Measurements from ENCODE around the gene SLC24A1. TPM values are rescaled to one million over a fixed set of nuclear protein-coding genes. Genes with fewer than 3 reads are reported as not detected.

SLC24A1 gene
- total RNA-seq, 1 donor from 2014 or later, result 4.9 TPM

- intact Hi-C loops (cut with micrococcal nuclease), result loop anchor here (10.0 kb wide), 1 partner anchor 1231 kb away; the partner anchor contains the start of genes PCLAF and TRIP4
Observed at GRCh38 chr15:65615887-65616286, 5.9 kb upstream of the SLC24A1 start.

GRCh38 chr15:65618560-65619109 is 3.1 kb upstream of the SLC24A1 start:
- intact Hi-C loops (cut with micrococcal nuclease), result loop anchor here (10.0 kb wide), 1 partner anchor 1234 kb away; the partner anchor contains the start of genes PCLAF and TRIP4

GRCh38 chr15:65619626-65620290 is 2.0 kb upstream of the SLC24A1 start:
- intact Hi-C loops (cut with micrococcal nuclease), result loop anchor here (10.0 kb wide), 1 partner anchor 1235 kb away; the partner anchor contains the start of genes PCLAF and TRIP4

DNA sequence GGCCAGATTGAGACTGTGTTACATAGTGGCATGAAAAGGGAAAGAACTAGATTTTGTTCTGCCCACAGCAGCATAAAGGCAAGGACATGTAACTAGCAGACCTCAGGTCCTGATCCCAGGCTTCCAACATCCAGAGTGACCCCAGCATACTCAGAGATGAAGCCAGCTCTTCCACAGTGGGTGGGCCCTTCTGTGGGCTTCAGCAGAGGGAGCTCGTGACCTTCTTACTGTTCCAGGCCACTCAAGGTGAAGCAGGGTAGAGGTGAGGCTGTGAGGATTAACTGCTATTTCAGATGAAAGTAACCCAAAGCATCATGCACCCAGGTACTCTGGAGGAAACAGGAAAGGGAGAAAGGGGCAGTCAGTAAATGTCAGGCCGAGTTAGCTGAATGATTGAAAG is 905 bp upstream of the SLC24A1 start:
- intact Hi-C loops (cut with micrococcal nuclease), result no loop called here

- intact Hi-C loops (cut with micrococcal nuclease), result no loop called here
Observed at GRCh38 chr15:65623103-65623502, 1.4 kb downstream of the SLC24A1 start.

DNA sequence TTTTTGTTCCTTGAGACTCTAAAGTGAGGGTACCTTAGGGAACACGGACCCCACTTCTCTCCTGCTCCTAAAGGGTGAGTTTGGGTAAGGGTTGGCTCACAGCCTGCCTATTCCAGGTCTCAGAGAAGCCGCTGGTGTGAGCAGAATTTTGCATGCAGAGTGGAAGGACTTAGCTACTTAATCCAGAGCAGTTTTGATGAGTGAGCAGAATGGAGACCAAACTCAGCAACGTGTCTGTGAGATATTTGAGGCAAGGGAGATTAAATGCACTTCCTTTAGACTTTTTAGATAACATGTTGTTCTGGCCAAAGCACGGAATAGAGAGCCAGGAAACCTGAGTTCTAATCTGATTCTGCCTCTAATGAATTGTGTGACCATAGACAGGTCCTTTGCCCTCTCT is 5.1 kb downstream of the SLC24A1 start:
- intact Hi-C loops (cut with micrococcal nuclease), result no loop called here

GRCh38 chr15:65629548-65629947 is 7.8 kb downstream of the SLC24A1 start:
- intact Hi-C loops (cut with micrococcal nuclease), result no loop called here

- intact Hi-C loops (cut with micrococcal nuclease), result loop anchor here (10.0 kb wide), 1 partner anchor 314 kb away; no protein-coding TSS in a partner anchor
Observed at GRCh38 chr15:65630760-65631159, 9.0 kb downstream of the SLC24A1 start.

DNA sequence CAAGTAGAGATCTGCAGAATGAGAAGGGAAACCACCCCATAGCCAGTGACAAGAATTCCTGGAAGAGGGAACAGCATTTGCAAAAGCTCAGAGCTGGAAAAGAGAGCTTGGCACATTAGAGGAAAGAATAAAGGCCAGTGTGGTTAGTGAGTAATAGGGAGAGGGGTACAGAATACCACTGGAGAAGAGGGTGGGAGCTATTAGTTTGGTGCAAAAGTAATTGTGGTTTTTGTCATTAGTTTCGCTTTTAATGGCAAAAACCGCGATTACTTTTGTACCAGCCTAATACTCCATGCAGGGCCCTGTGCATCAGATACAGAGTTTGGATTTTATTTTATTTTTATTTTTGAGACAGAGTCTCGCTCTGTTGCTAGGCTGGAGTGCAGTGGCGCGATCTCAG is 9.8 kb downstream of the SLC24A1 start:
- intact Hi-C loops (cut with micrococcal nuclease), result loop anchor here (10.0 kb wide), 1 partner anchor 313 kb away; no protein-coding TSS in a partner anchor

GRCh38 chr15:65632780-65633375 is 11.1 kb downstream of the SLC24A1 start:
- intact Hi-C loops (cut with micrococcal nuclease), result loop anchor here (10.0 kb wide), 1 partner anchor 312 kb away; no protein-coding TSS in a partner anchor

- intact Hi-C loops (cut with micrococcal nuclease), result loop anchor here (10.0 kb wide), 1 partner anchor 311 kb away; no protein-coding TSS in a partner anchor
Observed at GRCh38 chr15:65633752-65634151, 12.0 kb downstream of the SLC24A1 start.

DNA sequence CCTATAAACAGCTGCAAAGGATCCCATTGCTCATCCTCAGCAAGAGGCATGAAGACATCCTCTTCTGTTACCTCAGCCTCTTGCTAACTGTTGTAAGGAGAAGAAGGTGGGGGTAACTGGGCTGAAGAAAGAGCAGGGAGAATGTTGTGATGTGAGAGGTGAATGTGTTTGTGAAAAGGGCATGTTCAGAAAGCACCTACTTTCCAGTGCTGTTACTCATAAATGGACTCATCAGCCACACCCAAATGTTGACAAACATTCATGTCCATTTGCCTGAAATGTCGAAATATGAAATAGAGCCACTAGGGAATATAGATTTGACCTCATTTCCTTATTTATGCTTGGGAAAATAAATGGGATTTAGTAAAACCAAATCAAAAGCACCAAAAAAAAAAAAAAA is 12.6 kb downstream of the SLC24A1 start:
- intact Hi-C loops (cut with micrococcal nuclease), result loop anchor here (10.0 kb wide), 1 partner anchor 310 kb away; no protein-coding TSS in a partner anchor

GRCh38 chr15:65638109-65638508 is 16.4 kb downstream of the SLC24A1 start:
- intact Hi-C loops (cut with micrococcal nuclease), result loop anchor here (1.0 to 10.0 kb wide), 4 partner anchors 191 to 447 kb away; no protein-coding TSS in a partner anchor

DNA sequence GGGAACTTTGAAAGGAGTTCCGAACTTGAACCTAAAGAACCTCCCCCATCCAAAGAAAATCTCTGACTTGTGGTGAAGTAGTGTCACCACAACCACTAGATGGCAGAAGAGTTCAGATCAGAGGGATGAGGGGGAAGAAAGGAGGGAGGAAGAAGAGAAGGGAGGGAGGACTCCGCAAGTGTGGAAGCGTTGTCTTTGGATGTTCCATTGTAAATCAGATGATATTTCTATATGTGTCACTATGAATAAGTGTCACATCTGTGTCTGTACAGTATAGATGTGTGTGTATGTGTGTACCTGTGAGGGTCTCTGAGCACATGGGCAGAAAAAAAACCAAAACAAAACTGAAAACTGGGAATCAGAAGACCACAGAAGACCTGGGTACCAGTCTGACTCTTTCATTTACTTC is 16.9 kb downstream of the SLC24A1 start:
- intact Hi-C loops (cut with micrococcal nuclease), result loop anchor here (1.0 to 10.0 kb wide), 4 partner anchors 191 to 447 kb away; no protein-coding TSS in a partner anchor

DNA sequence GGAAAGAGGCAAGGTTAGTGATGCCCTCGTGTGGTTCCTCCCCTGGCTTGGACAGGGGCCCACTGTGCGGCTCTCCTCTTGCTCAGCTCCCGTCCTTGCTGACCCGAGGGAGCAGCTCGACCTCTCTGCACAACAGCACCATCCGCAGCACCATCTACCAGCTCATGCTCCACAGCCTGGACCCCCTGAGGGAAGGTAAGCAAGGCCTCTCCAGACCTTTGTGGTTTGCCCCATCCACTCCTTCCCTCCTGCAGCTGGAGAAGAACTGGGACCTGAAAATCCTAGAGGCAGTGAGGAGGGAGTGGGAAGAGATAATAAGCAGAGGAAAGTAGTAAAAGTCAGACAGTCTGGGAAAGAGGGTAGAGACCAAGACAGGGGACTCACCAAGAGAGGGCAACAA is 17.8 kb downstream of the SLC24A1 start:
- intact Hi-C loops (cut with micrococcal nuclease), result loop anchor here (10.0 kb wide), 1 partner anchor 305 kb away; no protein-coding TSS in a partner anchor

DNA sequence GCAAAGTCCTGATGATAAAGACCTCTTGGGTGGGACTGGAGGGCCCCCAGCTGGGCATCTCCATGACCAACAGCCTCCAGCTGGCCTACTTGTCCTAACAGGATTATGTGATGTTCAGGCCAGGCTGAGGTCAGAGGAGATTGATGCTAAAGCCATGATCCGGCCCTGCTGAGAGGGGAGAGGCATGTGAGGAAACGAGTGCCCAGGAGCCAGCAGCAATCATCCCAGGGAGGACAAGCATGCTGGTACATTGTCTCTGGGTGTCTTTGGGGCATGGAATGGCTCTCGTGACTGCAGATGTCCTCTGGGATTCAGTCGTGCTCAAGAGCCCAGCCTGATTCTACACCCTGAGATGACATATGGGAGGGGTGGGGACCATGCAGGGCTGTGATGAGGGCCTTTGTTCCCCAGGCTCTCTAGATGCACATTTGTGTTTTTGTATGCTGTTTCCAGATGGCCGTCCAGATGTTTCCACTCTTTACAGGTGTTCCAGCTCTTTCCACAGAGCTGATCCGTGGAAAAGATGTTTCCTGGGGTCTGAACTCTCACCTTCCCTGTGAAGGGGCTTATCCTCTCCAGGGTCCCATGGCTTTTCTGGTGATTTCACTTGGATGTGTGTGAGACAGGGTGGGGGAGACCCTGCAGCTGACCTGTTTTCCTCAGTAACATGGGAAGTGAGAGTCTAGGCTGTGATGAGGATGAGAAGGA is 20.2 kb downstream of the SLC24A1 start:
- intact Hi-C loops (cut with micrococcal nuclease), result no loop called here

DNA sequence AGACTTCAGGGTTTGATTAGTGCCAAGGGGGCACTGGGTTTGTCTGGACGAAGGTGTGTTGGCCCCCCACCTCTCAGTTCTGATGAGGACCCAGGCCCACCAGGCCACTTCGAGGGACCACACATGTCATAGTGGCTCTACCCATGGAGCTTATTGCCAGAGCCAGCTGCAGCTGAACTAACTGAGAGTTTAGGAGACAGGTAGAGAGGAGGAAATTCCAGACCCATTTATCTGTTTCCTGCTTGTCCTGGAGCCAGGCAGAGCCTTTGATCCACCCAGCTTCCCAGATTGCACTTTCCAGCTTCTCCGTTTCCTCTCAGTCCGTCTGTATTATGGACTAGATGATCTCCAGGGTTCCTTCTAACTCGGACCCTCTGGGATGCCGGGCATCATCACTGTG is 20.9 kb downstream of the SLC24A1 start:
- intact Hi-C loops (cut with micrococcal nuclease), result no loop called here

DNA sequence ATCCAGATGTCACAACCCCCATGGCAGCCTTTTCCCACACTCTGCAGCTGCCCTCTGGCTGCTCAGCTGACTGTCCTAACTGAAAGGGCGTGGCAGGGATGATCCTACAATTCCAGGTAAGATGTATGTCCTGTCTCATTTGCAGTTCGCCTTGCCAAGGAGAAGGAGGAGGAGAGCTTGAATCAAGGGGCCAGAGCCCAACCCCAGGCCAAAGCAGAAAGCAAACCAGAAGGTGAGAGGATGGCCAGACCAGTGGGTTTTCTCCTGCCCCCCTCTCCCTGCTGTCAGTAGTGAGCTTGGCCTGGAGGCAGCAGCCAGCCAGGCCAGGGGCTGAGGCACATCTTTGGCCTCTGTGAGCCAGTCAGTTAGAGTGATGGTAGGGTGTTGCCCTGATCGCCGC is 22.5 kb downstream of the SLC24A1 start:
- intact Hi-C loops (cut with micrococcal nuclease), result no loop called here

DNA sequence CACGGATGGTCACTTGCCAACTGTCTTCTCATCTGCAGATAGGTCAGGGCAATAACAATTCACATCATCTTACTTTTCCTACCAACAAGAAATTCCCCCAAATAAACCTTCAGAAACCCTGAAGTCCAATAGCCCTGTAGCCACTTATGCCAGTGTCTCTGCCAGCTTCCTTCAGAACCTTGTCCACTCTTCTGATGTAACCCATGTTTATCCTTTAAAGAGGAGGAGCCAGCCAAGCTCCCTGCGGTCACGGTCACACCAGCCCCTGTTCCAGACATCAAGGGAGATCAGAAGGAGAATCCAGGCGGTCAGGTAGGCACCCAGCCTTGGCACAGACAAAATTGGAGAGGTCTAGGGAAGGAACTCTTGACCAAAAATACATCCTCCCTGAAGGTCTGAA is 23.7 kb downstream of the SLC24A1 start:
- intact Hi-C loops (cut with micrococcal nuclease), result no loop called here

- intact Hi-C loops (cut with micrococcal nuclease), result no loop called here
Observed at GRCh38 chr15:65646486-65646885, 24.7 kb downstream of the SLC24A1 start.

DNA sequence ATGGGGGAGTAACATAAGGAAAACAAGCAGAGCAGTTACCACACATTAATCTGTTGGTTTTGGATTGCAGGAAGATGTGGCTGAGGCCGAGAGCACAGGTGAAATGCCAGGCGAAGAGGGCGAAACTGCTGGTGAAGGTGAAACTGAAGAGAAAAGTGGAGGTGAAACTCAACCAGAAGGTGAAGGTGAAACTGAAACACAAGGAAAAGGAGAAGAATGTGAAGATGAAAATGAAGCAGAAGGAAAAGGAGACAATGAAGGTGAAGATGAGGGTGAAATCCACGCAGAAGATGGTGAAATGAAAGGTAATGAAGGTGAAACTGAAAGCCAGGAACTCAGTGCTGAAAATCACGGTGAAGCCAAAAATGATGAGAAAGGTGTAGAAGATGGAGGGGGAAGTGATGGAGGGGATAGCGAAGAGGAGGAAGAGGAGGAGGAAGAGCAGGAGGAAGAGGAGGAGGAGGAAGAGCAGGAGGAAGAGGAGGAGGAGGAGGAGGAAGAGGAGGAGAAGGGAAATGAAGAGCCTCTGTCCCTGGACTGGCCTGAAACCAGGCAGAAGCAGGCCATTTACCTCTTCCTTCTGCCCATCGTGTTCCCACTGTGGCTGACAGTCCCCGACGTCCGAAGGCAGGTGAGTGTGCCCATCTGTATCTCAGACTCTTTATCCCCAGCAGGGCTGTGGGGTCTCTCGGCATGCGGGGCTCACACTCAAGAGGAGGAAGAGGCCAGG is 28.7 kb downstream of the SLC24A1 start:
- intact Hi-C loops (cut with micrococcal nuclease), result loop anchor here (5.0 kb wide), 1 partner anchor 207 kb away; no protein-coding TSS in a partner anchor
